ENCODE data around the gene SIGMAR1.
A peak's percentile ranks its signal among the peaks of the same experiment; 100 is the strongest.

GRCh38 chr9:34603610-34604231, 33.9 kb downstream of the SIGMAR1 start:
- TF ChIP-seq CTCF (IDR thresholded peaks at IDR 0.05; ENCODE audit: poor library complexity) (peak; percentile 95), EZH2phosphoT487 (IDR thresholded peaks at IDR 0.05; ENCODE audit: low read depth, severe bottlenecking, unreplicated experiment) (no peak)
